Measurements from ENCODE around the gene SRGAP1.

- TF ChIP-seq EP300 (IDR thresholded peaks at IDR 0.05) (no peak), CTCF (IDR thresholded peaks at IDR 0.05) (no peak), POLR2A (IDR thresholded peaks at IDR 0.05) (no peak)
Observed at GRCh38 chr12:63964301-63964700, 119.8 kb downstream of the SRGAP1 start.
